HPDE6-E6E7 (cell line): ENCODE measurements around the gene IRF6.
"Not testable (repeated sequence)": the region's sequence is repeated elsewhere in the genome, so short reads cannot be mapped to it uniquely, and the experiment has no call there.

Experiments used
- DNase-seq: peaks from one replicate; pipeline ENCODE4 v3.0.0; 2011; ENCODE audit warnings: missing footprints; ENCODE audit errors: extremely low spot score

IRF6 gene

GRCh38 chr1:209823143-209824041, 17.4 kb upstream of the IRF6 start:
- DNase-seq = no peak

- DNase-seq = no peak
Measured at GRCh38 chr1:209822706-209823105, 16.8 kb upstream of the IRF6 start.

GRCh38 chr1:209820986-209821385, 15.0 kb upstream of the IRF6 start:
- DNase-seq = no peak

DNA sequence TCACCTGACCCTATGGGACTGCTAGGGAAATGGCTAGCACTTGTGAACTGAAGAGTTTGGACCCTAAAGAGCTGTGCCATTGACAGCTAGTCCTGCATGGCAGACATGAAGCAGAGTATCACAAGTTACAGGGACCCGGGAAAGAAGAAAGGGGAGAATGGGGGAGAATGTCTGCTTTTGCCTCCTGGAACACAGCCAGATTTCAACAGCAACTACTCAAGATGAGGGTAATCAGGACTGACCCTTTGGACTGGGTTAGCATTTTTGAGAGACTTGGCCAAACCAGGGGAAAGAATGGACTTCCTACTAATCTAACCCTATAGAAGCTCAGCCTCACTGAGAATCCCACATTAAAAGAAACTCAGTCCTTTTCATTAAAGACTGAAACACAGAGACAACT, 13.1 kb upstream of the IRF6 start:
- no peak for DNase-seq

DNA sequence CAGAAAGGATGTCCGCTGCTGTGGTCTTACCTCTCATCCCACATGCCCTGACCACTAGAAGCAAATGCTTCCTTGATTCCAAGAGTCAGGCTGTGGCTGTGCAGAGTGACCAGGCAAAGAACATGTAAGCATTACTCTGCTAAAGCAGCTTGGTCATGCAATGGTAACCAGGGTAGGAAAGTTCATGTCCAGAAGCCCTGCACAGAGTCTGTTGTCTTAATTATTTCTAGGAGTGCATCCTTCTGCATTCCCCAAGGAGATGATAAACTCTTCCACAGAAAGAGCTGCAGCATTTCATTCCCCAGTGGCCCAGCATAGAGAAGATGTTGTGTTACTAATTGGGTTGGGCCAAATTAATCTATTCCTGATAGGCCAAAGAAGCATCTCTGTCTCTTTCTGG, 11.7 kb upstream of the IRF6 start:
- no peak for DNase-seq

DNA sequence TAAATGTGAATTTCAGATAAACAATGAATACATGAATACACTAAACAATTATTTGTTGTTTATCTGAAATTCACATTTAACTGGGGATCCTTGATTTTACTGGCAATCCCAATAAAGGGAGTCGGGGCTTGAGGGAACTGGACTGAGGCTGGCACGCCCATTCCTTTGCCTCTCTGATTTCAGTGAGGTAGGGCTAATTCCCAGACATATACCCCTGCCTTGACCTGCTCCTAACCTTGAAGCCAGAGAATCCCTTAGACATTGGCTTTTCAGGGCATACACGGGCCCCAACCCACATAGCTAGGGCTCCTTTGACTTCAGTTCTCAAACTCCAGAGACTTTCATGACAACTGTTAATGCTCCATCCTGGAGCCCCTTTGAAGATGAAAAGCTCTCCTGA, 11.0 kb upstream of the IRF6 start:
- DNase-seq = no peak

- peak; percentile 86 for DNase-seq
Measured at GRCh38 chr1:209815931-209816341, 10.0 kb upstream of the IRF6 start.

DNA sequence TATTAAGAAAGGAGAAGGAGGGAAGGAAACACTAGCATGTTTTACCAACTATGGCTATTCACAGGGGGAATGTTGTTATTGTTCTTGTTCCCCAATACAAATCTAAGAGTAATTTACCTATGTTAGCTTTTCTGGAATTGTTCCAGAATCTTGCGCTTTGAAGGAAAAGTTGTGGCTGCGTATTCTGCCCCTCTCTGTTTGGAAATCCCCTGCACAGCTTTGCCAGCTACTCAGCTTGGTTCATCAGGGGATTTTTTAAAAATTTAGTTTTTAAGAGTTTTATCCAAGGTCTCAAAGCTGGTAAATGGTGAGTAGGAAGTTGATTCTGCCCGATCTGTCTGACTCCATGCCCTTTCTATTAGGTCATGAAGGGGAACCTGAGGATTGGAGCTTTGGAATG, 9.5 kb upstream of the IRF6 start:
- DNase-seq = no peak

GRCh38 chr1:209813902-209814301, 8.0 kb upstream of the IRF6 start:
- no peak for DNase-seq

GRCh38 chr1:209810783-209811182, 4.8 kb upstream of the IRF6 start:
- no peak for DNase-seq

DNA sequence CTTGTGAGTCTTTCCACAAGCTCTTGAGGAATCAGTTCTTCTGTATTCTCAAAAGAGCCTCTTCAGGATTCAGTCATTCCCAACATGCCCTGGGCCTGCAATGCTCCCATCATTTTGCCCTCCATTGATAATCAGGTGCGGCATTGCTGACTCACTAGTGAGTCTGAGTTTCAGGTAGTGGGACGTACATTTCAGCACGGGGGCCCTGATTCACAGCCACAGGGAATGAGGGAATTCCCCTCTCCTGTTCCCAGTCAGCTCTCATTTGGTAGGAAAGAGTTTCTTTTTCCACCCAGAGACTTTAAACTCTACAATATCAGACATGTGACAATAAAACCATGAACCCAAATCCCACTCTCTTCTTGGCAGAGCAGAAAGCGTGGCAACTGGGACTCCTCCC, 3.7 kb upstream of the IRF6 start:
- peak; percentile 82 for DNase-seq

DNA sequence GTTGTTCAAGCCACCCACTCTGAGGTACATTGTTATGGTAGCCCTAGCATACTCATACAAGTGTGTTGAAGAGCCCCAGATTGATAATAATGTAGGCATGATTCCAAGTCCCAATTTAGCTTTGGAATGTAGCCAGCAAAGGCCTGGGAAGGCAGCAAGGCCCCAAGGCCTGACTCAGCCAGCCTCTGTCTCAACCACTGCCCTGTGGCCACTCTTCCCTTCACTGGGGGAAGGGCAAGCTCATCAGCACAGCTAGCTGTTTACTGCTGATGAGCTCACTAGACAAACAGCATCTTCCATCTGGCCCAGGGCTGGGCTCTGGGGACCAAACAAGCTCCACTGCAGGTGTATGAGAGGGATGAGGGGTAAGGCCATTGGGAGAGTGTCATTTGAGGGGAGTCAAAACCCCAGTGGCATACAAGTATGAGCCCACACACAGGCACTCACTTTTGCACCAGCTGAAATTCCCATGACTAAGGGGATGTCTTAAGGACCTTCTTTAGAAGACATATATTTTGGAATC, 2.2 kb upstream of the IRF6 start:
- peak; percentile 90 for DNase-seq

DNA sequence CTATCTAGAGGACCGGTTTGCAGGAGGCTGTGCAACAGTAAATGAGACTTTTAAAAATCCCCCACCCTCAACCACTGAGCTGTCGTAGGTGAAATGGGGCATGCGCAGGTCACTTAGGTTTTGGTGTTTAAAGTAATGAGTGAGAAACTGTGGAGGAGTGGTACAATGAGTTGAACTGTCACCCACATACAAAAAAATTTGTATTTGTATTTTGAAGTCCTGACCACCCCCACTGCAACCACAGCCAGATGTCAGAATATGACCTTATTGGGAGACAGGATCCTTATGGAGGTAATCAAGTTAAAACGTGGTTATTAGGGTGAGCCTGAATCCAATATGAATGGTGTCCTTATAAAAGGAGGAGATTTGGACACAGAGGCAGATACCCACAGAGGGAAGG, 1.6 kb upstream of the IRF6 start:
- DNase-seq = no peak

GRCh38 chr1:209805341-209805781, 581 bp downstream of the IRF6 start:
- no peak for DNase-seq

GRCh38 chr1:209803568-209803967, 2.4 kb downstream of the IRF6 start:
- DNase-seq = no peak

GRCh38 chr1:209802780-209803152, 3.2 kb downstream of the IRF6 start:
- DNase-seq = no peak

DNA sequence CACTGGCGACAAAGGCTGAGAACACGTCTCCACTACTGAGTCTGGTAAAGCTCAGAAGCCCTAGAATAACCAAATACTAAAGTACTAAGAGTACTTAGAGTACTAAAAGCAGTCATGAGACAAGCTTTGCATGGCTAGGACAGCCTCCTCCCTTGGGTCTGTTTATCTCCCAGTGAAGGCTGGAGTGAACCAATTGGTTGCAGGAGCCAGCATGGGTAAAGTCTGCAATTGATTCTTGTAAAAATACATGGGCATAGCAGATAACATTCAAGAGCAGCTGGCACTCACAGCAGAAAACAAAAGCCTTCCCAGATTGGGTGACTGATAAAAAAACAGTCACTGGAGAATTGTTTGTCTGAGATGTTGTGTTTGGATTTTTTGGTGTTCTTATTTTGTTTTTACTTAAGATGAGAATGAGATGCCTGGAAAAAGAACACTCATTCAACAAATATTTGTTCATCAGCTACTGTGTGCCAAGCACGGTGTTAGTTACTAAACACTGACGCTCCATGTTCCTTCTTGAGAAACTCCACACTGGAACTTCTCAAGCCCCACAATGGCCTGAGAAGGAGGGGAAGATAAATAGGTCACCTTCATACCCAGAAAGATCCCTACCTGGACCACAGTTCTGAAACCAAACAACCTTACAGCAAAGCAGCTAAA, 3.7 kb downstream of the IRF6 start:
- DNase-seq = no peak

DNA sequence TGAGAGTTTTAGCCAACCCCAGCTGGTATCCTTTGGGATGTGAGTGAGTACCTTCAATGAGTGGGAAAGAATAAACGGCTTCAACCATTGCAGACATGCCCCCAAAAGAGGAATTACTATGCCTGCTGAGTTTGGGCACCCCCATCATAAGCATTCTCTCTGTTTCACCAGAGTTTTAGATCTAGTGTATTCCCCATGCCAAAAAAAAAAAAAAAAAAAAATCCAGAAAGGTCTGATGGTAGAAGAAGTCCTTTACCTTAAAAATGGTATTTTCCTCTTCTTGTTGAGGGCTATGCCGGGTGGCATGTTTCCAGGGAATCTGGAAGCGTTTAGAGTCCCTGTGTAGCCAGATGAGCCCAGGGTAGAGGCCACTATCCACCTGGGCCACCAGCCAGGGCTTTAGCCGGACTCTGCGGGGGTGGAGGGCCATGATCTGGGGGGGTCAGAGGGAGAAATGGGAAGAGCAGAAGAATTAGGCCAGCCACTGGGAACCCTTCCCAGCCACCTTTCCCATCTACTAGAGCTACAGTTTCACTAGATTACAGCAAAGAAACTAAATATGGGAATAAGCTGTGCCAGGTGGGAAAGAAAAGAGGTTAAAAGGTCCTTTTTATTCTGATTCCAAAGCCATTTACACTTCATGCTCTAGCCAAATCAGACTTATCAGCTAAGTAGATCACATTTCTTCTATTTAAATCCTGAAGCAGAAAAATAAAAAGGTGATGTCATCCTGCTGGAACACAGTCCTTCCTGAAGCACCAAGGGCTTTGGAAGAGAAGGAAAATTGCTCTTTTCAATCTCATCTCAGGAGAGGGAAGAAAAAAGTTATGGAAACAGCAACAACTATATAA, 4.7 kb downstream of the IRF6 start:
- DNase-seq = no peak

DNA sequence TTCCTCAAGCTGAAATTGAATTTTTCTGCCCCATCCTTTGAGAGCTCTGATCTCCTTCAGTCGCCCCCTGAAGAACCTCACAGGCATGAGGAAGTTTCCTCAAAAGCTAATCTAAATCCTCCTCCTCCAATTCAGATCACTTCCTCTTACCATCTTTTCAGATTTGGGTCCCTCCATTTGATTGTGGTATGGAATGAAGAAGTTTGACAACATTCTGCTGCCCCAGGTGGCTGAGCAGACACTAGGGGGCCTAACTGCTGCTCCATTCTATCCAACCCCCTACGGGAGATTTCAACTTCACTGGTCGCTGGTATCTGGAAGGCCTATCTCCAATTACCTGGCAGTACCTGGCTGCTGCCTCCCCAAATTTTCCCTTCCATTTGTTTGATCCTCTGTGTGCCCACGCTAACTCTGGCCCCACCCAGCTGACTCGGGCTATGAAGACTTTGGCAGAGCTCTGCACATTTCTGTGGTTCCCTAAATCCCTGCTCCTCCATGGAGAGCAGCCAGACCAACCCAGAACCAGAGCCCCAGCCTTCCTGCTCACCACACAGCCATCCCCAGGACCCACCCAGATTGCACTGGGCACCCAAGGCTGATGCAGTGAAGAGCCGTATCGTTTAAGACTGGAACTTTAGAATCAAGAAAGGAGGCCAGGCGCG, 7.8 kb downstream of the IRF6 start:
- no peak for DNase-seq

- DNase-seq = not testable (repeated sequence)
Measured at GRCh38 chr1:209793711-209794110, 12.2 kb downstream of the IRF6 start.

GRCh38 chr1:209791920-209792319, 14.0 kb downstream of the IRF6 start:
- DNase-seq = no peak
